Osteoblast (primary cell): ENCODE results near the gene MTMR12. TPM values are rescaled to one million over a fixed set of nuclear protein-coding genes. Genes with fewer than 3 reads are reported as not detected.

ENCODE experiments used
- DNase-seq: peaks from one replicate; pipeline ENCODE4 v3.0.0; 2011; ENCODE audit warnings: low spot score, mixed read lengths; ENCODE audit not compliant: insufficient read length; ENCODE audit errors: missing footprints
- H2AFZ ChIP-seq: 2 replicates; pipeline ENCODE4 v1.6.0; 2011; ENCODE audit warnings: mild to moderate bottlenecking, low read length
- H3K27ac ChIP-seq: 2 replicates; pipeline ENCODE4 v1.5.1; 2011; ENCODE audit warnings: mild to moderate bottlenecking, low read depth, low read length, moderate library complexity
- H3K27me3 ChIP-seq: 2 replicates; pipeline ENCODE4 v1.6.0; 2012; ENCODE audit warnings: mild to moderate bottlenecking, control low read depth, inconsistent platforms, low read length, moderate library complexity; ENCODE audit not compliant: insufficient read depth
- H3K36me3 ChIP-seq: 2 replicates; pipeline ENCODE4 v1.5.1; 2011; ENCODE audit warnings: mild to moderate bottlenecking, low read length, control low read depth, moderate library complexity; ENCODE audit not compliant: insufficient read depth
- H3K4me1 ChIP-seq: 2 replicates; pipeline ENCODE4 v1.5.1; 2011; ENCODE audit warnings: mild to moderate bottlenecking, low read length, control low read depth, moderate library complexity; ENCODE audit not compliant: insufficient read depth
- H3K4me2 ChIP-seq: 2 replicates; pipeline ENCODE4 v1.6.0; 2011; ENCODE audit warnings: mild to moderate bottlenecking, low read length; ENCODE audit not compliant: insufficient read depth
- H3K4me3 ChIP-seq: fragments of 200-600 bp; sonication (generic); 3 replicates; pipeline ENCODE4 v1.5.1; 2012; ENCODE audit warnings: mild to moderate bottlenecking, low read length, inconsistent platforms; ENCODE audit not compliant: insufficient read depth
- H3K79me2 ChIP-seq: 2 replicates; pipeline ENCODE4 v1.6.0; 2012; ENCODE audit warnings: mild to moderate bottlenecking, low read length, control low read depth, inconsistent platforms; ENCODE audit not compliant: insufficient read depth
- H3K9me3 ChIP-seq: 2 replicates; pipeline ENCODE4 v1.5.1; 2011; ENCODE audit warnings: low read depth, low read length, control low read depth
- H4K20me1 ChIP-seq: 2 replicates; pipeline ENCODE4 v1.6.0; 2012; ENCODE audit warnings: mild to moderate bottlenecking, low read length, control low read depth; ENCODE audit not compliant: insufficient read depth
- total RNA-seq: library from RNA; depleted of rRNA; stranded (reverse); fragments of >200 nt; gene quantifications from 2 replicates; pipeline ENCODE4 v1.2.3, GENCODE V29; 2012
- TF ChIP-seq, protein P1 (sequence below): IDR thresholded peaks from 2 replicates; pipeline ENCODE4 v1.5.1; 2011; ENCODE audit warnings: mild to moderate bottlenecking, low read depth, low read length, moderate library complexity; ENCODE audit errors: extremely low read depth

MTMR12 gene
- total RNA-seq, 1 donor = 20.6 TPM

DNA sequence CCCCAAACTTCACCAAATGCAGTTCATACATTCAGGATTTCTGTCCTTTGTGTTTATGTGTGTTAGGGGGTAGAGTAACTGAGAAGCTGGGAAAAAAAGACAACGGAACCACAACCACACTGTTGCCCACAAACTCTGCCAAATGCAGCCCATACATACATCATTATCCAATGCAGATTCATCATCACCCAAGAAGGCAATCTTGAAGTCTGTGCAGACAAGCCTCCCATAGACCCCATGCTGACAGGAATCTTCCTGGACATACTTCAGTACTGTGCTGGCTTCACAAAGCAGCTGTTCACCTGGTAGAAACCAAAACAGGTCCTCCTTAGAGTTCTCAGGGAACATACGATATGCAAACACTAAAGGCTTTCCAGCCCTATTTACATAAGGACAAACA, 38.9 kb downstream of the MTMR12 start:
- DNase-seq = no peak
- Histone ChIP-seq H3K36me3 (peaks cover 39% of the 10 kb centered on the region), H2AFZ (no peak overlapping the region), H3K4me2 (no peak overlapping the region), H4K20me1 (no peaks in the 10 kb centered on the region), H3K27ac (peak overlapping the region; percentile 8), H3K4me1 (peaks cover 22% of the 10 kb centered on the region), H3K4me3 (no peak overlapping the region), H3K79me2 (peaks cover 15% of the 10 kb centered on the region), H3K9me3 (no peaks in the 10 kb centered on the region), H3K27me3 (no peaks in the 10 kb centered on the region)
- TF ChIP-seq, protein P1, sequence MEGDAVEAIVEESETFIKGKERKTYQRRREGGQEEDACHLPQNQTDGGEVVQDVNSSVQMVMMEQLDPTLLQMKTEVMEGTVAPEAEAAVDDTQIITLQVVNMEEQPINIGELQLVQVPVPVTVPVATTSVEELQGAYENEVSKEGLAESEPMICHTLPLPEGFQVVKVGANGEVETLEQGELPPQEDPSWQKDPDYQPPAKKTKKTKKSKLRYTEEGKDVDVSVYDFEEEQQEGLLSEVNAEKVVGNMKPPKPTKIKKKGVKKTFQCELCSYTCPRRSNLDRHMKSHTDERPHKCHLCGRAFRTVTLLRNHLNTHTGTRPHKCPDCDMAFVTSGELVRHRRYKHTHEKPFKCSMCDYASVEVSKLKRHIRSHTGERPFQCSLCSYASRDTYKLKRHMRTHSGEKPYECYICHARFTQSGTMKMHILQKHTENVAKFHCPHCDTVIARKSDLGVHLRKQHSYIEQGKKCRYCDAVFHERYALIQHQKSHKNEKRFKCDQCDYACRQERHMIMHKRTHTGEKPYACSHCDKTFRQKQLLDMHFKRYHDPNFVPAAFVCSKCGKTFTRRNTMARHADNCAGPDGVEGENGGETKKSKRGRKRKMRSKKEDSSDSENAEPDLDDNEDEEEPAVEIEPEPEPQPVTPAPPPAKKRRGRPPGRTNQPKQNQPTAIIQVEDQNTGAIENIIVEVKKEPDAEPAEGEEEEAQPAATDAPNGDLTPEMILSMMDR = no peak

- TF ChIP-seq, protein P1 = no peak
- no peak overlapping the region for H3K4me3 ChIP-seq
- no peaks in the 10 kb centered on the region for H3K9me3 ChIP-seq
- H3K4me2 ChIP-seq = no peak overlapping the region
- H3K27me3 ChIP-seq = no peaks in the 10 kb centered on the region
- H3K27ac ChIP-seq = no peak overlapping the region
- no peak overlapping the region for H2AFZ ChIP-seq
- H4K20me1 ChIP-seq = no peaks in the 10 kb centered on the region
- peak; percentile 25 for DNase-seq
- H3K79me2 ChIP-seq = peaks cover 11% of the 10 kb centered on the region
- peaks cover 39% of the 10 kb centered on the region for H3K36me3 ChIP-seq
- H3K4me1 ChIP-seq = peaks cover 12% of the 10 kb centered on the region
Measured at GRCh38 chr5:32272746-32273145, 40.0 kb downstream of the MTMR12 start.

- Histone ChIP-seq H4K20me1 (no peaks in the 10 kb centered on the region), H2AFZ (no peak overlapping the region), H3K27ac (no peak overlapping the region), H3K4me1 (peaks cover 9% of the 10 kb centered on the region), H3K36me3 (peaks cover 43% of the 10 kb centered on the region), H3K79me2 (peaks cover 3% of the 10 kb centered on the region), H3K4me3 (no peak overlapping the region), H3K4me2 (no peak overlapping the region), H3K27me3 (no peaks in the 10 kb centered on the region), H3K9me3 (no peaks in the 10 kb centered on the region)
- TF ChIP-seq, protein P1 = no peak
- no peak for DNase-seq
Measured at GRCh38 chr5:32270946-32271345, 41.8 kb downstream of the MTMR12 start.

DNA sequence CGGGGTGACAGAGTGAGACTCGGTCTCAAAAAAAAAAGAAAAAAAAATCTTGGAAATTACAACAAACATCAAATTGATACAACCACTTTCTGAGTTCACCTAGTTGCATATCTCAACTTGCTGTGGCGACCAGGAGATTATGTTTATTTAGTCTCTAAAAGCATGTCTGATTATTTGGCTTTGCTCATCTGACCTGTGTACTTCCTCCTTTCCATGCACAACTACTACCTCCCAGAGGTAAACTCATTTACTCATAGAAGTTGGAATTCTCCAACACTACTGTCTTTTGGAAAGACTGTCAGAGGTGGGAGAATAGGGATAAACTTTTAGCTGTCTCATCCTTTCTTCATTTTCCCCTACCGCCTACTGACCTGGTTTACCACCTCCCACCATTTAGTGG, 42.6 kb downstream of the MTMR12 start:
- H3K79me2 ChIP-seq = no peaks in the 10 kb centered on the region
- no peaks in the 10 kb centered on the region for H3K27me3 ChIP-seq
- H3K4me2 ChIP-seq = no peak overlapping the region
- peaks cover 51% of the 10 kb centered on the region for H3K36me3 ChIP-seq
- H2AFZ ChIP-seq = no peak overlapping the region
- peaks cover 5% of the 10 kb centered on the region for H3K4me1 ChIP-seq
- no peaks in the 10 kb centered on the region for H3K9me3 ChIP-seq
- no peak for DNase-seq
- no peaks in the 10 kb centered on the region for H4K20me1 ChIP-seq
- TF ChIP-seq, protein P1 = no peak
- H3K27ac ChIP-seq = no peak overlapping the region
- no peak overlapping the region for H3K4me3 ChIP-seq
